Epidermal melanocyte (primary cell): ENCODE data around the gene TPI1.
"Not testable (repeated sequence)": the region's sequence is repeated elsewhere in the genome, so short reads cannot be mapped to it uniquely, and the experiment has no call there.

Source experiments
- DNase-seq: peaks from one replicate; pipeline ENCODE4 v3.0.0; 2011; ENCODE audit warnings: low spot score; ENCODE audit not compliant: insufficient read length

TPI1 gene

GRCh38 chr12:6890789-6891645 lies 23.7 kb downstream of the TPI1 start:
- peak; percentile 94 for DNase-seq

GRCh38 chr12:6891646-6892001 lies 24.3 kb downstream of the TPI1 start:
- no peak for DNase-seq

GRCh38 chr12:6892683-6893082 lies 25.4 kb downstream of the TPI1 start:
- not testable (repeated sequence) for DNase-seq

GRCh38 chr12:6894321-6894720 lies 27.0 kb downstream of the TPI1 start:
- DNase-seq = no peak

- DNase-seq = no peak
Measured at GRCh38 chr12:6896846-6897435, 29.6 kb downstream of the TPI1 start.

- no peak for DNase-seq
Measured at GRCh38 chr12:6899427-6899826, 32.1 kb downstream of the TPI1 start.

GRCh38 chr12:6899837-6900519 lies 32.6 kb downstream of the TPI1 start:
- no peak for DNase-seq

- no peak for DNase-seq
Measured at GRCh38 chr12:6902448-6902847, 35.1 kb downstream of the TPI1 start.

- no peak for DNase-seq
Measured at GRCh38 chr12:6903722-6904121, 36.4 kb downstream of the TPI1 start.

GRCh38 chr12:6904280-6905276 lies 37.2 kb downstream of the TPI1 start, which contains the start of gene LRRC23:
LRRC23 (plus strand) TSS chr12:6904822; CDS start chr12:6905634, 812 bp downstream.
- DNase-seq = peak; percentile 97

- no peak for DNase-seq
Measured at GRCh38 chr12:6905414-6906040, 38.2 kb downstream of the TPI1 start.

GRCh38 chr12:6908141-6908540 lies 40.8 kb downstream of the TPI1 start:
- not testable (repeated sequence) for DNase-seq

GRCh38 chr12:6909421-6910145 lies 42.3 kb downstream of the TPI1 start:
- no peak for DNase-seq

GRCh38 chr12:6912164-6912935 lies 45.0 kb downstream of the TPI1 start:
- DNase-seq = no peak

GRCh38 chr12:6914246-6914946 lies 47.1 kb downstream of the TPI1 start, which contains the start of gene ENO2:
ENO2 (plus strand) TSS chr12:6914580; CDS start chr12:6915833, 1,253 bp downstream.
- peak; percentile 69 for DNase-seq

- no peak for DNase-seq
Measured at GRCh38 chr12:6914947-6915788, 47.8 kb downstream of the TPI1 start.

- DNase-seq = no peak
Measured at GRCh38 chr12:6915789-6916285, 48.5 kb downstream of the TPI1 start.
